ENCODE measurements around the gene PRM1. TPM values are rescaled to one million over a fixed set of nuclear protein-coding genes. Genes with fewer than 3 reads are reported as not detected.

PRM1 gene
- total RNA-seq, 1 donor = not detected

GRCh38 chr16:11314309-11314894 lies 33.3 kb upstream of the PRM1 start:
- DNase-seq (ENCODE audit: low read depth) = no peak
- H3K4me3 ChIP-seq (ENCODE audit: low read depth, low read length) = no peak overlapping the region
- TF ChIP-seq, protein P1, sequence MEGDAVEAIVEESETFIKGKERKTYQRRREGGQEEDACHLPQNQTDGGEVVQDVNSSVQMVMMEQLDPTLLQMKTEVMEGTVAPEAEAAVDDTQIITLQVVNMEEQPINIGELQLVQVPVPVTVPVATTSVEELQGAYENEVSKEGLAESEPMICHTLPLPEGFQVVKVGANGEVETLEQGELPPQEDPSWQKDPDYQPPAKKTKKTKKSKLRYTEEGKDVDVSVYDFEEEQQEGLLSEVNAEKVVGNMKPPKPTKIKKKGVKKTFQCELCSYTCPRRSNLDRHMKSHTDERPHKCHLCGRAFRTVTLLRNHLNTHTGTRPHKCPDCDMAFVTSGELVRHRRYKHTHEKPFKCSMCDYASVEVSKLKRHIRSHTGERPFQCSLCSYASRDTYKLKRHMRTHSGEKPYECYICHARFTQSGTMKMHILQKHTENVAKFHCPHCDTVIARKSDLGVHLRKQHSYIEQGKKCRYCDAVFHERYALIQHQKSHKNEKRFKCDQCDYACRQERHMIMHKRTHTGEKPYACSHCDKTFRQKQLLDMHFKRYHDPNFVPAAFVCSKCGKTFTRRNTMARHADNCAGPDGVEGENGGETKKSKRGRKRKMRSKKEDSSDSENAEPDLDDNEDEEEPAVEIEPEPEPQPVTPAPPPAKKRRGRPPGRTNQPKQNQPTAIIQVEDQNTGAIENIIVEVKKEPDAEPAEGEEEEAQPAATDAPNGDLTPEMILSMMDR (IDR thresholded peaks at IDR 0.05; ENCODE audit: insufficient read depth, low read length) = no peak

DNA sequence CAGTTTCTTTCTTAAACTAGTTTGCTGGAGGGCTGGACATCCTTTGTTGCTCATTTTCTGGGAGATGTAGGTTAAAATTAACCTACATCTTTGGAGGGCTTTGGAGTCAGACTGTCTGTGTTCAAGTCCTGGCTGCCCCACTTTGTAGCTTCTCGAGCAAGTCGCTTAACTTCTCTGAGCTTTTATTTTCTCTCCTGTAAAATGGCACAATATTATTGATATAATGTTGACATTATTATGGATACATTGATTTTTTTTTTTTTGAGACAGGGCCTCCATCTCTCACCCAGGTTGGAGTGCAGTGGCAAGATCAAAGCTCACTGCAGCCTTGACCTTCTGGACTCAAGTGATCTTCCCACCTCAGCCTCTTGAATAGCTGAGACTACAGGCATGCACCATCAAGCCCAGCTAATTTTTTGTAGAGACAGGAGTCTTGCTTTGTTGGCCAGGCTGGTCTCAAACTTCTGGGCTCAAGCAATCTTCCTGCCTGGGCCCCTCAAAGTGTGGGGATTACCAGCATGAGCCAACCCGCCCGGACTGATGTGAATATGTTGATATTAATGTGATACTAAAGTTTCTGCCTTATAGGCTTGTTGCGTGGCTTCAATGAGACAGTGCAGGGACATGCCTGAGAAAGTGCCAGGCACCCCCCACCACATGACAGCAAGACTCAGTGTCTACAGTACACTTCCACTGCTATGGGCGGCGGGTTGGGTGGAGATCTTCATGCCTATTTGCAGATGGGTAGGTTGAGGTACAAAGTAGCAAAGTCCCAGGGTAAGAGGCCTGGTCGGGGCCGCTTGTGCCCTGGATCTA lies 32.6 kb upstream of the PRM1 start:
- no peak for DNase-seq (ENCODE audit: low read depth)
- TF ChIP-seq, protein P1 (IDR thresholded peaks at IDR 0.05; ENCODE audit: insufficient read depth, low read length) = no peak
- no peak overlapping the region for H3K4me3 ChIP-seq (ENCODE audit: low read depth, low read length)

- TF ChIP-seq, protein P1 (IDR thresholded peaks at IDR 0.05; ENCODE audit: insufficient read depth, low read length) = no peak
- peak; percentile 47 for DNase-seq (ENCODE audit: low read depth)
- H3K4me3 ChIP-seq (ENCODE audit: low read depth, low read length) = no peak overlapping the region
Observed at GRCh38 chr16:11312718-11313492, 31.8 kb upstream of the PRM1 start.

DNA sequence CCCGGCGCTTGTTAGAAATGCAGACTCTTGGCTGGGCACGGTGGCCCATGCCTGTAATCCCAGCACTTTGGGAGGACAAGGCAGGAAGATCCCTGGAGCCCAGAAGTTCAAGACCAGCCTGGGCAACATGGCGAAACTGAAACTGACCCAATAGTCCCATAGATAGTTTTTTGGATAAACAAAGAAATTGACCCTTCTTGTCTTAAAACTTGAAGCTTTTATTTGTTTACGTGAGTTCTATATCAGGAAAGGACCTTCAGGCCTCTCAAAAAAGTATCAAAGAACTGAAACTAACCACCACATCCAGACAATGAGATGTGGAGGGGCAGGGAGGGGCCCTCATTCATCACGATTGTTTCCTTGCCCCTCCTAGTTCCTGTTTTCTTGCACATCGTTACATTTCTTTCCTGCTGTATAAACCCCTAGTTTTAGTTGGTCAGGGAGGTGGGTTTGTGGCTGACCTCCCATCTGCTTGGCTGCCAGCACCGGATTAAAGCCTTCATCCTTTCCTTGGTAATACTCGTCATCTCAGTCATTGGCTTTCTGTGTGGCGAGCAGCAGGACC lies 29.9 kb upstream of the PRM1 start:
- TF ChIP-seq, protein P1 (IDR thresholded peaks at IDR 0.05; ENCODE audit: insufficient read depth, low read length) = no peak
- no peak overlapping the region for H3K4me3 ChIP-seq (ENCODE audit: low read depth, low read length)
- no peak for DNase-seq (ENCODE audit: low read depth)

- no peak for DNase-seq (ENCODE audit: low read depth)
- TF ChIP-seq, protein P1 (IDR thresholded peaks at IDR 0.05; ENCODE audit: insufficient read depth, low read length) = no peak
- H3K4me3 ChIP-seq (ENCODE audit: low read depth, low read length) = no peak overlapping the region
Observed at GRCh38 chr16:11310634-11310977, 29.5 kb upstream of the PRM1 start.

GRCh38 chr16:11309895-11310633 lies 28.9 kb upstream of the PRM1 start:
- no peak for DNase-seq (ENCODE audit: low read depth)
- H3K4me3 ChIP-seq (ENCODE audit: low read depth, low read length) = no peak overlapping the region
- TF ChIP-seq, protein P1 (IDR thresholded peaks at IDR 0.05; ENCODE audit: insufficient read depth, low read length) = no peak

All from fibroblast of the aortic adventitia (primary cell).